Measurements from ENCODE around the gene CST6.
A peak's percentile ranks its signal among the peaks of the same experiment; 100 is the strongest.
"Not testable (repeated sequence)": the region's sequence is repeated elsewhere in the genome, so short reads cannot be mapped to it uniquely, and the experiment has no call there.

CST6 gene

DNA sequence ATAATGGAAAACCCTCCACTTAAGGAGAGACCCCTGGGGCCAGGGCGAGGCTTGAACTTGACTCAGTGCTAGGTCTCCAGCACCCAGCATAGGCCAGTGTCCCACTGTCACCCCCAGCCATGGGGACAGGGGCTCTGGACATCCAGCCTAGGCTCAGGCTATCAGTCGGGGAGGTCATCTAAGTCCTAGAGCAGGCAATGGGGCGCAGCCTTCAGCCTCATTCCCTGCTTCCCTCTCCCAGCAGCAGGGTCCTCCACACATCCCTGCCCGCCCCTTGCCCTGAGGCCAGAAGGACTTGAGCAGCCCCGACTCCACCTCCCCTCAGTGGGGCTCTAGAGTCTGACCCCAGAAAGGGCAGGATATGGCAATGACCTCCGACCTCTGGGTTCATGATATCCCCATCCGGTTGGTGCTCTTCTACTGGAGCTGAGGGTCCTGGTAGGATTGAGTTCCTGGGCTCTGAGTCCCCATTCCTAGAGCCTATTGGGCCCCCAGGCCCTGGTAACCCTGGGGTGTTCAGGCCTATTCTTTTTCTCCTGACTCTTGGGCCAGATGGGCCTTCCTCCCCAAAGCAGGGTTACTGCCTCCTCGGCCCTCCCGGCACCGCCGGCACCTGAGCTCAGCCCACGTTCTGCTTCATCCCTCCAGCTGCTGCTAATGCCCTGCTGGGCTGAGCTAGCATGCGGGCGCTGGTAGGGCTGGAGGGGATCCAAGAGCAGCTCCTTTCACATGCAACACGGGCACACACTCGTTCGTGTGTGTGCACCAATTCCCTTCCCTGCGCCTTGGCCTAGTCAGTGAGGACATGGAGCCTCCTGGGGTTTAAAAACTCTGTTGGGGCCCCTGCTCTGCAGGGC, 4.4 kb downstream of the CST6 start:
- no peak for DNase-seq

DNA sequence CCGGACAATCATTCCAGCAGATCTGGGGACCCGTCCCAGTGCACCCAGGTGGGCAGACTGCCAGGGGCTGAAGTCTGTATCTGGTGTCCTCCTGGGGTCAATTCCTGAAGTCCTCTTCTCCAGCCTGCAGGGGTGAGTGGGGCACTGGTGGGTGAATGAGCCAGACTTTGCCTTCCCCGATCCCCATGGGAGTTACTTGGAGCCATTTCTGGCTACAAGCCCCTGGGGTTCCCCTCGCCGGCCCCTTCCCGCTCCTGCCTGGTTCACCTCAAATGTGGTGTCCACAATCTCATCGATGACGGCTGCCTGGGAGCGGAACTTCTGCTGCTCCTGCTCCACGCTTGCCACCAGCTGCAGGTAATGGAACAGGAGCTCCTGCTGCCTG, 5.0 kb downstream of the CST6 start:
- no peak for DNase-seq

DNA sequence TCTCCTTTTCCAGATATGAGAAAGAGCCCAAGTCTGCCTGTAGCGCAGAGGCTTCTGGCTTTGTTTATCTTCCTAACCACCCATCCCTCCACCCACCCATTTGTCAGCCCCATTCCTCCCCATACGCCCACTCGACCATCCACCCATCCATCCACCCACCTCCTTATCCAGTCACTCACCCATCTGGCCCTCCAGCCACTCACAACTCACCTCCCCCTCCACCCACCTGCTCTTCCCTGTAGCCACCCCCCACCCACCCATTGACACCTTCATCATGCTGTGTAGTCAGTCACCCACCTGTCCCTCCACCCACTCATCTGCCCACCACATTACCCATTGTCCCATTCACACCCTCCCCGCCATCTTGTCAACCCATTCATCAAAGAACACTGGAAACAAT, 5.5 kb downstream of the CST6 start:
- no peak for DNase-seq

DNA sequence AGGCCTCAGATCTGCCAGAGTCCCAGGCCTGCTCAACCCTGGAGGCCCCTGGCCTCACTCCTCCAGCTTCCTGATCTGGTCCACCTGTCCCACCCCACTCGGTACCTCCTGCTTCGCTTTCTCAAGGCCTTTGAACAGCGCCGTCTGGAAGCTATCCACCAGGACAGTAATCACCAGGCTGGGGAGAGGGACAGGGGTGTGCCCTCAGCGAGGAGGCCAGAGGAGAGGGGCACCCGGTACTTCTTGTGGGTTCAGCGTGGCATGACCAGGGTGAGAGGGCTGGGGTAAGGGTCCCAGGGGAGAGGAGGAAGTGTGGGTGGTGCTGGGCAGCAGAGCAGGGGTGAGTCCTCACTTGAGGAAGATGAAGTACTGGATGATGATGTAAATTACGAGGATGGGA, 8.4 kb downstream of the CST6 start:
- DNase-seq: no peak

DNA sequence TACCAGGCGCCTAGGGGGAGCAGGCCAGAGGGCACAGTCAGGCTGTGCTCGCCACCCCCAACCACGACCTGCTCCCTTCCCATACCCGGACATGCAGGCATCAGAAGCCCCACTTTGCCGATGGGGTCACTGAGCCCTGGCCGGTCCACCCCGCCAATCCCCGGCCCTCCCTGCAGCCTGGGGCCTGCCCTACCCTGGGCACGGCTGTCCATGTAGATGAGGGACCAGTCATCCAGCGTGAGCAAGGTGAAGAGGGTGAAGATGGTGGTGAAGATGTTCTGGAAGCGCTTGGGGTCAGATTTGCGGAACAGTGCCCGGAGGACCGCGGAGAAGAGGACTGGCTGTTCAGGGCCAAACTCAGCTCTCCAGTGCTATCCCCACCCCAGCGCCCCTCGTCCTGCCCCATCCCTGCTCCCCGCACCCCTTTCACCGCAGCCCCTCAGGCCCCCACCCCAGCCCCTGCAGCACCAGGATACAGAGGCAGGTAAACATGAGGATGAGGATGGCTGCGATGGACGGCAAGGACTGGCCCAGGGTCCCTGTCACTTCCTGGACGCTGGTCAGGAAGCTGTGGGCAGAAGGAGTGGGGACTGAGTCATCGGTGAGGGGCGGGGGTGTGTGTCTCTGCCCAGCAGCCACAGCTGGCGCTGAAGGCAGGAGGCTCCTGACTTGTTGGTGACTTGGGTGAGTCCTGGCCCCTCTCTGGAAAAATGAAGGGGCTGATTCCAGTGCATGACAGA, 9.0 kb downstream of the CST6 start:
- DNase-seq: no peak

DNA sequence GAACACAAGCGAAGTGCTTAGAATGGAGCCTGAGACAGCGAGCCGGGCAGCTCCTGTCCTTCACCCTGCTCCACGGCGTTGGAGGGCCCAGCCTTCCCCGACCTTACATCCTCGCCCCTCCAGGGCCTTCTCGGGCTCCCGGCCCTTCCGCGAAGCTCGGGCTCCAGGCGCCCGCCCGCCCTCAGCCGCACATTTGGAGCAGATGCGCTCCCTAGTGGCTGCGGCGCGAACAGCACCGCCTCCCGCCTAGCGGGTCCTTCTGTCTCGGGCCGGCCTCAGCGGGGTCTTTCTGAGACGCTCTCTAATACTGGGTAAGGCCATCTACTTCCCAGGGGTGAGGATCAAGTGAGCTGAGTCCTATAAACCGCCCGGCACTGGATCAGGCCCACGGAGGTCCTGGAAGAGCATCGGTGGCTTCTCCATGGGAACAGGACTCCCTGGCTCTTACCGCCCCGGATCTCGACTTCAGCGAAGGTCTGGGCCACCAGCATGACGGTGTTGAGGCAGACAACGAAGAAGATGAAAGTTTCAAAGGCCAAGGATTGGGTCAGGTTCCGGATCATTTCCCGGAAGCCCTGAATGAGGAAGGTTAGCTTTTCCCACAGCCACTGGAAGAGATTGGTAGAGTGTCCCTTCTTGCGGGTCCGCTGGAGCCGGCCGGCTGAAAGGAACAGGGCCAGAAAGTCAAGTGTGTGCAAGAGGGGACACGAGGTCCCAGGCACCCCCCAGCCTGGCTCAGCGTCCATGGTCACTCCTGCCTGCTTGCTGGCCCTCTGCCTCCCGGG, 10.8 kb downstream of the CST6 start:
- DNase-seq: peak; percentile 68

DNA sequence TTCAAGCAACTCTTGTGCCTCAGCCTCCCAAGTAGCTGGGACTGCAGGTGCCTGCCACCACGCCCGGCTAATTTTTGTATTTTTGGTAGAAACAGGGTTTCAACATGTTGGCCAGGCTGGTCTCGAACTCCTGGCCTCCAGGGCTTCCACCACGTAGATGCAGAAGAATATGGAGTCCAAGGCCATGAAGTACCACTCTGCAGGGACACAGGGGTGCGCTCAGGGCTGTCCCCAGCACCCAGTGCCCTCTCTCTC, 11.3 kb downstream of the CST6 start:
- DNase-seq: not testable (repeated sequence)

DNA sequence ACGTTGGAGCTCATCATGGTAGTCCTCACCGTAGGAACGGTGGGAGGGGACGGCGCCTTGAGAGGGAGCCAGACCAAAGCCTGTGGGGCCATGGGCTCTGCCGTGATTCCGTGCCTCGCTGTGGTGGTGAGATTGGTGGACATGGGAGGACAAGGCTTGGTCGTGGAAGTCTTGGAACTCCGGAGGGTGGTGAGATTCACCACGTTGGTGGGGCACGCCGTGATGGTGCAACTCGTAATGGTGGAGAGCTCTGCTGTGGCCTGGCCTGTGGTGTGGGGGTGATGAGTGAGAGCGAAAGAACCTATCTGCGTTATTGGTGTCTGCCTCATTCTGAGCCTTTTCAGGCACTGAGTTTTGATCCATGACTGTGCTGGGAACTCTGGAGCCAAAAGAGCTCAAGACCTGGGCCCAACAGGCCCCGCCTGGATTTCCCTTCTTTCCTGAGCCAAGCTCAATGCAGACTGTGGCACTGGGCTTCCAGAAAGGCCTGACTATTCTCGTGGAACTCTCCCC, 14.3 kb downstream of the CST6 start, which contains the start of gene CATSPER1:
TSS of gene CATSPER1 (minus strand) at position 463 of the 513 bp plus-strand sequence. CDS start at position 363, 100 bp downstream.
- no peak for DNase-seq

DNA sequence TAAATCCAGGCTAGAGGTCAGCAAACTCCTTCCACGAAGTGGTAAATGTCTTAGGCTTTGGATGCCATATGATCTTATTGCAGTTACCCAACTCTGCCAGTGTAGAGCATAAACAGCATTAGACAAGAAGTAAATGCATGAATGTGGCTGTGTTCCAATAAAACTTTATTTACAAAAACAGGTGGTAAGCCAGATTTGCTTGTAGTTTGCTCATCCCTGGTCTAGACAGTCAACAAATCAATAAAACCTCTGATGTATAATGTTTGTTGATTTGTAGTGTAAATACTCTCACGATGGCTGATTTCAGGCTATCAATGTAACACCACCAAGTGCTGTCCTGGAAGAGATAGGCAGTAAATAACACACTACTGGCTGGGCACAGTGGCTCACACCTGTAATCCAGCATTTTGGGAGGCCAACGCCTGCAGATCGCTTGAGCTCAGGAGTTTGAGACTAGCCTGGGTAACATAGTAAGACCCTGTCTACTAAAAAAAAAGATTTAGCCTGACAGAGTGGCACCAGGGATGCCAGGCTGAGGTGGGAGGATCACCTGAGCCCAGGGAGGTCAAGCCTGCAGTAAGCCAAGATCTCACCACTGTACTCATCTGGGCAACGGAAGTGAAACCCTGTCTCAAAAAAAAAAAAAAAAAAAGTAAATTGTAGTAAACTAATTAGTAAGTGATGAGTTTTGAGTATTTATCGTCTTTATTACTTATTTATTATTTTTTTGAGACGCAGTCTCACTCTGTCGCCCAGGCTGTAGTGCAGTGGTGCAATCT, 21.3 kb downstream of the CST6 start:
- no peak for DNase-seq

DNA sequence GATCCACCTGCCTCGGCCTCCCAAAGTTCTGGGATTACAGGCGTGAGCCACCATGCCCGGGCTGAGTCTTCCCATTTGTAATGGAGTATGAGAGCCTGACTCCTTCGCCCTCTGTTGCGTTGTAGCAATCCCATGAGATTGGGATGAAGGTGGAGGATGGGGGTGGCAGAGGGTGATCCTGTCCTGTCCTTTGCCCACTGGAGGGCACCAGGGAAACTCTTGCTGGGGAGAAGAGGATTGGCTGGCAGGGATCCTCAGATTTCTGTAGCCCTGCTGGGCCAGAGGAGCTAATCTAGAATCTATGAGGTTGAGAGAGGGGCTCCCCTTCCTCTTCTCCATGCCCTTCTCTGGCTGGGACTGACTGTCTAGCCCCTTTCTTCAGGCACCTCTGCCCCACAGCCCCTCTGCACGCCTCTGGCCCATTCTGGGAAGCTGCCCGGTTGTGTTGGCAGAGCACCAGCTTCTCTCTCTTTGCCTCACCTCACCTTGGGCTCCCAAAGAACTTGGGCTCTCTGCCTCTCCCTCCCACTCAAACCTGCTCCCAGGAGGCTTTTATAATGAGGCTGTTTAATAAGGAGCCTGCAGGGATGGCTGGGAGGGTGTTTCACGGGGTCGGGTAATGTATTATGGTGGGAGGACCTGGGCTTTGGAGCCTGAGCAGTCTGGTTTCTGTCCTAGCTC, 24.0 kb downstream of the CST6 start:
- DNase-seq: no peak

DNA sequence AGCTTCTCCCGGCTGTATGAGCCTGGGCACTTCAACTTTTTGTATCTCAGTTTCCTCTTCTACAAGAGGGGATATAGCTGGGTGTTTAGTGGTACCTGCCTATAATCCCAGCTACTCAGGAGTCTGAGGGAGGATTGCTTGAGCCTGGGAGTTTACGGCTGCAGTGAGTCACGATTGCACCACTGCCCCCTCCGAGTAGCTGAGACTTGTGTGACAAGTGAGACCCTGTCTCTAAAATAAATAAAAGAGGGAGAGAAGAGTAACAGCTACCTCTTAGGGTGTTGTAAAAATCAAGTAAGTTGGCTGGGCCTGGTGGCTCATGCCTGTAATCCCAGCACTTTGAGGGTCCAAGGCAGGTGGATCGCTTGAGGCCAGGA, 24.5 kb downstream of the CST6 start:
- DNase-seq: no peak

DNA sequence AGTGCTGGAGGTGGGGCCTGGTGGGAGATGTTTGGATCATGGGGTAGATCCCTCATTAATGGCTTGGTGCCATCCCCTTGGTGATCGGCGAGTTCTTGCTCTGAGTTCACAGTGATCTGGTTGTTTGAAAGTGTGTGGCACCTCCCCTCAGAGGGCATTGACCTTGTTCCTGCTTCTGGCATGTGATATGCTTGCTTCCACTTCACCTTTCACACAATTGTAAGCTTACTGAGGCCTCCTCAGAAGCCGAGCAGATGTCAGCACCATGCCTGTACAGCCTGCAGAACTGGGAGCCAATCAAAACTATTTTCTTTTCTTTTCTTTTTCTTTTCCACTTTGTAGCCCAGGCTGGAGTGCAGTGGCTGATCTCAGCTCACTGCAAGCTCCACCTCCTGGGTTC, 25.5 kb downstream of the CST6 start:
- no peak for DNase-seq

DNA sequence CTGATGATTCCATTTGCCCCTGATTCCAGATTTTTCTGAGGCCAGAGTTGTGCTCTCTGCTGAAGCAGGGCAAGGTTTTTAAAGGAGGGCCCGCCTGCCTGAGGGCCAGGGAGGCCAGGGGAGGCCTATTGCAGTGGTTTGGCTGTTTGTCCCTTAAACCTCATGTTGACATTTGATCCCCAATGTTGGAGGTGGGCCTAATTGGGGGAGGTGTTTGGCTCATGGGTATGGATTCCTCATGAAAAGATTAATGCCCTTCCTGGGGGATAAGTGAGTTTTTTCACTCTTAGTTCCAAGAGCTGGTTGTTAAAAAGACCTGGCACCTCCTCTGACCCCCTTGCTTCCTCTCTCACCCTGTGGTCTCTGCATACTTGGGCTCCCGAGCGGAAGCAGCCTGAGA, 28.0 kb downstream of the CST6 start:
- no peak for DNase-seq

DNA sequence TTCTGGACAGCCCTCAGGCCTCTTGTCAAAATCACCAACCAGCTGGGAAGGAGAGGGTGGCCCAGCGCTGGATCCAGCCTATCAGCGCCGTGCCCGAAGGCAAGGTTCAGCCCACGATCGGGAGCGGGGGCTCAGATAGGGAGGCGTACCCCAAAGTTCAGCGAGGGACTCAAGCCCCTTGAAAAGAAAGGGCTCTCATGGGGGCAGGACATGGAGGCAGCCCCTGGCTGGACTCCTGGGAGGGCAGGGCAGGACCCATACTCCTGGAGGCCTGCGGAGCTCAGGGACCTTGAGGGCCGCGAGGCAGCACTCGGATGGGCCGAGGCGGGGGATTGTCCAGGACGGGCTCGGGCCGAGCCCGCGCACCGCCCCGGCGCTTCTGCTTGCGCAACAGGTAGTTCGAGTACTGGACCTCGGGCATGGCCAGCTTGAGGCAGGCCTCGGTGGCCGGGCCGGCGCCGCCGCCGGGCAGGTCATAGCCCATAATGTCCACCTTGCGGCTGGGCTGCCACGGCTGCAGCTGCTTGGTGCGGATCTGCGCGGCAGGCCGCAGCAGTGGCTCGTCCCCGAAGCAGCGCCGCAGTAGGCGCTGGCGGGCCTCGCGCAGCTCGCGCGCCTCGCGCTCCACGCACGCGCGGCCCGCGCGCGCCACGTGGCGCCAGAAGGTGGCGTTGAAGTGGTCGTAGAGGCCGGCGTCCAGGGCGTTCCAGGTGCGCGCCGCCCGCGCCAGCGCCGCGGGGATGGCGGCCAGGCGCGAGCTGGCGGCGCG, 30.6 kb downstream of the CST6 start:
- no peak for DNase-seq

DNA sequence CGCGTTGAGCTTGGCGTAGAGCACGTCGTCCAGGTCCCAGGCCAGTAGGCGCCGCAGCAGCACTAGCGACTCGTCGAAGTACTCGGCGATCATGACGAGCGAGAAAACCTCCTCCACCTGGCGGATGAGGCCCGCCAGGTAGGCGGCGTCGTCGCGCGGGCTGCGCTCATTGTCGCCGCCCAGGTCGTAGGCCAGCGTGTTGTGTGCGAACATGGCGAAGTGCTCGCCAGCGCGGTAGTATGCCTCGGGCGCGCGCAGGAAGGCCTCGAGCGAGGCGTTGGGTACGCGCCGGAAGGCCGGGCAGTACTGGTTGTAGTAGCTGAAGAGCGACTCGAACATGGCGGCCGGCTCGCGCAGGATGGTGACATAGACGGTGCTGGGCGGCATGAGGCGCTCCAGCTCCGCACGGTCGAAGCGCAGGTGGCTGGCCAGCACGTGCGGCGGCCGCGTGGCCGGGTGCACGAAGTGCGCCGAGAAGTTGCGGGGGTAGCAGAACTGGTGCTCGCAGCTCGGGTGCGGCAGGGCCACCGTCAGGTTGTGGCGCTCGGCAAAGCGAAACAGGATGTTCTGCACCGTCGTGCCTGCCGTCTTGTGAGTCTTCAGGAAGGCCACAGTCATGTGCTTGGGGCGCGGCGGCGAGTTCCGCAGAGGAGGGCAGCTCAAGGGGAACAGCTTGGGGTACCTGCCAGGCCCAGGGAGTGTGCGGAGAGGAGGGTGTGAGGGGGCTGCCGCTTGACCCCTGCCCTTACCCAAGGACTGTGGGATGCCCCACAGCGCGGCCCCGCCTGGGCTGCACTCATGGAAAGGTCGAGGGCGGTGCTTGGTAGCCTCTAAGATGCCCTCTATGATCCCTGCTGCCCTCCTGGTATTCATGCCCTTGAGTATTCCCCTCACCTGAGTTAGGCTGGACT, 31.4 kb downstream of the CST6 start:
- DNase-seq: no peak

DNA sequence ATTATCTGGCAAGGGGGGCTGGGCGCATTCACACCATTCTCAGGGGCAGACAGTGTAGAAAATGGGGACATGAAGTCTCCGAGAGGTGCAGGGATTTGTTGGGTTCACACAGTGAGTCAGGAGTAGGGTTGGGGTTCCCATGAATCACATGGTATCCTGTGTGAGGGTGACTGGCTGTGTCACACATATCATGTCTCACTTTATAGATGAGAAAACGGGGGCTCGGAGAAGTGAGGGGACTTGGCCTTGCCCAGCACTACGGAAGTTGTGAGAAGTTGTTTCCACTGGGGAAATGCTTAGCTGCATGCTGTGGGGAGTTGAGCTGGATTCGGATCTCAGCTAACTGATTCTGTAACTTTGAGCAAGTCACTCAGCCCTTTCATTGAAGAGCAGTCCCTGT, 32.9 kb downstream of the CST6 start:
- DNase-seq: no peak

DNA sequence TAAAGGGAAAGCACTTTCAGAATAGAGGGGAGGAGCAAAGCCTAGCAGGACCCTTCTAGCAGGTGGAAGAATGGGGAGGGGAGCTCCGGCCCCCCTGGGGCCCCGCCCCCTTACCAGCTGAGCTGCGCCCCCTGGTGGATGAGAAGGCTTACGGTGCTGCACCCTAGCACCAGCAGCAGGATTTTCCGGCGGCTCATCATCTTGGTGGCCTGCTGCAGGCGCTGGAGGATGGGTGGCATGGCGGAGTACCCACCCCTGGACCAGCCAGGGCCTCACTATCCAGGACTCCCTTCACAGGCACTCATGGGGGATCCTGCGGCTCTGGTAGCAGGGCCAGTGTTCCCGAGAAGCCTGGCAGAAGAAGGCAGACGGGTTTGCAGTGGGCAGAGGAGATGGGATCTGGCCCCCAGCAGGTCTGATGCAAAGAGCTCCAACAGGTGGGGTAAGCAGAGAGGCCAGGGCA, 33.4 kb downstream of the CST6 start:
- peak; percentile 73 for DNase-seq

DNA sequence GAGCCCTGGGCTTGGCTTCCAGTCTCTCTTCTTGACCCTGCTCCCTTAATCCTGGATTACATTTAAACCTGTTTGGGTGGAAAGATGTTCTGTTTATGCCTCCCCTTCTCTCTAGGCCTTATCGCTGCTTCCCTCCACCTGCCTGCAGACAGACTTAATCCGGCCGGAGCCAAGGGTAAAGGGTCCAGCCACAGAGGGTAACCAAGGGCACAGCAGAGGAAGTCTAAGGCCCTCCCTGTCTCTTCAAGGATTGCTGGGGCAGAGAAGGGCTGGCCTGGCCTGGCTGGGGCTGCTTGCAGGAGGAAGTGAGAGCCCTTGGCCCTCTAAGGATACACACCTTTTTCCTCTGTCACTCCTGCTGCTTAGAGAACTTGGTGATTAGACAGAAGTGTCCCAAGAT, 35.1 kb downstream of the CST6 start:
- DNase-seq: no peak

DNA sequence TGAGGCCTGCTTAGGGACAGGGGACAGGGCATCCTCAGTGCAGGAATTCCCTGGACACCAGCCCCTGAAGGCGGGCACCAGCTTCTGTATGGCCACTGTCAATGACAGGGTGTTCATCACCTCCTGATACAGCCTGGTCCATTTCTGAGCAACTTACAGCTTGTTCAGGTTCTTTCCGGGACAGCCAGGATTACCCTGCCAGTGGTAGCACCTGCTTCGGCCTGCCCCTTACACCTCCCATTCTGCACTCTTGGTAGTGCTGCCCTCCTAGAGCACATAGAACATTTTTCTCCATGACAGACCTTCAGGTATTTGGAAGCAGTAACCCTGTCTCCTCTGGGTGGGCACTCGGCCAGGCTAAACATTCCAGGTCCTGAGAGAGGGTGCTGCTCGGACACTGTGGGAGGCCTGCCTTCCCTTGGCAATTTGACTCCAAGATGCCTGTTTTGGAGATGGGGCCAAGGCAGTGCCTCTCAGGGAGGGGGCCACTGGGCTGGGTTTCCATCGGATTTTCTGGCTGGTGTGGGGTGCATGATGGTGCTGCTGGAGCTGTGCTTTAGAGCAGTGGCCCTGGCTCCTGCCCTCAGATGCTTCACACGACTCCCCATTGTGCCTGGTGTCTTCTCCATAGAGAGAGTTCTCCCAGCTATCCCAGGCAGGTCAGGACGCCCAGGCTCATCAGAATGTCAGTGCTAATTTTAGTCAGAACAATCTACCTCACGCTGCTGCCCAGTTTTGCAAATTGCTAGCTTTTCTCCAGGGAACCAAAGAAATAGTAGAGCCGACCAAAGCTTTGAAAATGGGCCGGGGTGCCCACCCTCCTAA, 35.9 kb downstream of the CST6 start:
- no peak for DNase-seq
